HG03442 (cell line): ENCODE results near the gene POLR3F.
"Not testable (repeated sequence)": the region's sequence is repeated elsewhere in the genome, so short reads cannot be mapped to it uniquely, and the experiment has no call there.

Experiments
- ATAC-seq: cut with Tn5 transposase; IDR thresholded peaks from one replicate; pipeline ENCODE4 v1.9.1; 2021; ENCODE audit warnings: mild to moderate bottlenecking, moderate library complexity; ENCODE audit not compliant: unreplicated experiment

The POLR3F gene

GRCh38 chr20:18504479-18505060 lies 37.4 kb downstream of the POLR3F start:
- ATAC-seq: no peak

GRCh38 chr20:18506744-18507143 lies 39.6 kb downstream of the POLR3F start:
- ATAC-seq: no peak

DNA sequence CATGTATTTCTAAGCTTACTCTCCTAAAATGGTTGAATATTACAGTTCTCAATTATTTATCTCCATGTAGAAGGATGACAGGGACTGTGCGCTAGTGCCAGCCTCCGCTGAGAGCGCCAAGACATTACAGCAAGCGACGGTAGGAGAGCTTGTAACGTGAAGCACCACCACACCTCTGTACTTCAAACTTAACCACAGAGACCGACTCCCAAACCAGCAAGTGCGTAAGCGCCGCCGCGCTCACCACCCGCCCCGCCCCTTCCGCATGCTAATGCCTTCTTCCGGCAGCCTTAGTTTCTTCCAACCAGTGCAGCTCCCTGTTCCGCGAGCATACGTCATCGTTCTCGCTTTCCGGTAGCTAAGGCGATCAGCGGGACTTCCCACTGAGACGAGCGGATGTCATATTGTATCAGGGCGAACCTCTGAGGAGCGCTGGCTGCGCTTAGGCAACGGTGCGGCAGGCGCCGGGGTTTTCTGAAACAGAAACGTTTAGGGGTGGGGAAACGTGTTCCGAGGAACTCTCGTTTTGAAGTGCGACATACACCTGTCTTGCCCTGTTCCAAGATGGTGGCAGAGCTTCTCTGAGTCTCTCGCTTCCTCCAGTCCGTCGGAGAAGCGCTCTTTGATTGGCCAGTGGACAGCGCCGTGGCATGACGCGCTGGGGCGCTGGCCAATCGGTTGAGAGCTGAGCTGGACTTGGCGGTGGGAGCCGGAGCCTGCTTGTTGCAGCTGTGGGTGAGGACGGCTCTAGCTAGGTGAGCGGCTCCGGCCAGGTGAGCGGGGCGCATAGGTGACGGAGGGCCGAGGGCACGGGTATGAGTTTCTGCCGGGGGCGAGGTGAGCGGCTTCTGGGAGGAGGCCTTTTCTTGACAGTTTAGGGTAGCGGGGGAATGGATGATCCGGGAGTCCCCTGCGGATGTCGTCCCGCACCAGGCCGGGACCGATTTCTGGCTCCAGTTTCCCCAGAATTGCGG lies 40.3 kb downstream of the POLR3F start, which contains the start of gene SEC23B:
TSS of gene SEC23B (plus strand) at position 723 of the 974 bp plus-strand sequence. CDS start 2,896 bp downstream, outside the sequence.
- peak; percentile 94 for ATAC-seq

GRCh38 chr20:18511571-18511970 lies 44.4 kb downstream of the POLR3F start:
- no peak for ATAC-seq

- ATAC-seq: no peak
These were observed 46.0 kb downstream of the POLR3F start for GRCh38 chr20:18513208-18513607.

DNA sequence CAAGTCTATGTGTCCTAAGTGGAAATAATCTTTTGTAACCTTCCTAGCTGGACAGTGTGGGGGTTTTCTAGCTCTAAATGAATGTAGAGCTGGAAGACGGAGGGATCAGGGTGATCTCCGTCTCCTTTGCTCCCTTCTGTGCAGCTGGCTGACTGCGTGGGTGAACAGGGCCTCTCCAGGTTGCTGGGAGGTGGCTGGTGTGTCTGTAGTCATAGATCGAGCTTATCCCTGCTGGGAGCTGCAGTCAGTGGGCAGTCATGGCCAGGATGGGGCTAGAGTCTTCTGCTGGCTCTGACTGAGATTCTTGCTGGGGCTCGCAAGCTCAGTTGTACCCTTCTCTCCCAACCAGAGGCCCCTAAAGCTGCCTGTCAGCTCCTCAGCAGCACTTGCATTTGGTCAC lies 46.9 kb downstream of the POLR3F start:
- ATAC-seq: no peak

- no peak for ATAC-seq
These were observed 48.8 kb downstream of the POLR3F start for GRCh38 chr20:18515973-18516372.

GRCh38 chr20:18522066-18522465 lies 54.9 kb downstream of the POLR3F start:
- not testable (repeated sequence) for ATAC-seq

GRCh38 chr20:18523066-18523465 lies 55.9 kb downstream of the POLR3F start:
- ATAC-seq: no peak

GRCh38 chr20:18524646-18525045 lies 57.5 kb downstream of the POLR3F start:
- no peak for ATAC-seq

GRCh38 chr20:18526761-18527160 lies 59.6 kb downstream of the POLR3F start:
- ATAC-seq: not testable (repeated sequence)

GRCh38 chr20:18527339-18527738 lies 60.1 kb downstream of the POLR3F start:
- ATAC-seq: no peak

DNA sequence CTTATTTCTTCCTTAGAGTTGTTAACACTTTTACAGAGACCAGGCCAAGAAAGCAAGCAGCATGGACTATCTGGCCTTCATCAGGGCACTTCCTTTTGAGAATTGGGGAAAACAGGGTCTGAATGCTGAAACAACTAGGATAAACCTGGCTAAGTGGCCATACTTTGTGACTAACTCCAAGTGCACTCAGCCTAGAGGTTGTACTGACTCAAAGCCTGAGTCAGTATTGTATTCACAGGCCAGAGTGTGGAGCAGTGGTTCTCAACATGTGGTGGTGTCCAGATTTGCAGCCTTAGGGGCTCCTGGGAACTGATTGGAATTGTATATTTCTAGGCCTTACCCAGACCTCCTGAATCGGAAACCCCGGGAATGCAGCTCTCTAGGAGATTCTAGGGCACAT lies 60.6 kb downstream of the POLR3F start:
- no peak for ATAC-seq

DNA sequence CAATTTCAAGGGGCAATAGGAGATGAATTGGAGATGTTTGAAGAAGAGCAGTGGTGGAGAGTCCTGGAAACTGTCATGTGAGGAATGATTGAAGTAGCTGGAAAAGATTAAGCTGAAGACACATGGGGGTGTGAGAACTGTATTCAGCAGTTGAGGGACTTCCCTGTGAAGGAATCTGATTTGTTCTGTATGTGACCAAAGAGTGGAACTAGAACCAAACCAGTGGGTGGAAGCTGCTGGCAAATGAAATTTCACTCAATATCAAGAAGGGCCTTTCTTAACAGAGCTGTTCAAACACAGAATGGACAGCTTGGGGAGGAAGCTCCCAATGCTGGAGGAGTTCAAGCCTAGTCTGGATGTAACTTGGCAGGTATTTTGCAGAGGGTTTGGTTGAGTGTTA lies 61.9 kb downstream of the POLR3F start:
- no peak for ATAC-seq

DNA sequence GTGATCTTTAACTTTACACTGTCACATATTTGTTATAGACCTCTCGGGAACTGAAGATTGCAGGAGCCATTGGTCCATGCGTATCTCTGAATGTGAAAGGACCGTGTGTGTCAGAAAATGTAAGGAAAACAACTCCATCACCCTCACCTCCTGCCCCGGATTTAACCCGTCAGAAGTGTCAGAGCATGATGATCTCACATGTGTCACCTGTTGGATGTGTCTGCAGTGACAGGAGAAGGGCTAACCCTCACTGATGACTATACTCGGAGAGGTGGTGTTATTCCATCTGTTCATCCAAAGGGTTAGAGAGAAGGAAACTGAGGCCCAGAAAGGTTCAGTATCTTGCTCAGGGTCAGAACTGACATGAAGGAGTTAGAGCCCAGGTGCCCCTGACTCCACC lies 65.4 kb downstream of the POLR3F start:
- ATAC-seq: no peak

- no peak for ATAC-seq
These were observed 66.3 kb downstream of the POLR3F start for GRCh38 chr20:18533491-18533890.

- no peak for ATAC-seq
These were observed 66.9 kb downstream of the POLR3F start for GRCh38 chr20:18533978-18534644.
